Adrenal gland (tissue), 5 donors: ENCODE results near the gene P2RY8.

Source experiments
- CTCF ChIP-seq, 6 experiments: fragments of 450-650 bp in 4 of 6; fragments of 200-600 bp in 2 of 6; sonication (generic) in 1 of 6; IDR thresholded peaks; 1 replicate in 5 of 6; 2 replicates in 1 of 6; pipeline versions ENCODE4 v1.5.1 to v1.8.0; 2016 to 2021; ENCODE audit warnings: antibody characterized with exemption in 6 of 6, mild to moderate bottlenecking in 2 of 6, moderate library complexity in 1 of 6
- POLR2A ChIP-seq, 2 donors: fragments of 450-650 bp; IDR thresholded peaks; one replicate each; pipeline ENCODE4 v1.6.1; 2017; ENCODE audit warnings: antibody characterized with exemption in 2 of 2, mild to moderate bottlenecking in 2 of 2, moderate library complexity in 1 of 2
- donor health status: DM: no; HTN: no; CAD: no.

DNA sequence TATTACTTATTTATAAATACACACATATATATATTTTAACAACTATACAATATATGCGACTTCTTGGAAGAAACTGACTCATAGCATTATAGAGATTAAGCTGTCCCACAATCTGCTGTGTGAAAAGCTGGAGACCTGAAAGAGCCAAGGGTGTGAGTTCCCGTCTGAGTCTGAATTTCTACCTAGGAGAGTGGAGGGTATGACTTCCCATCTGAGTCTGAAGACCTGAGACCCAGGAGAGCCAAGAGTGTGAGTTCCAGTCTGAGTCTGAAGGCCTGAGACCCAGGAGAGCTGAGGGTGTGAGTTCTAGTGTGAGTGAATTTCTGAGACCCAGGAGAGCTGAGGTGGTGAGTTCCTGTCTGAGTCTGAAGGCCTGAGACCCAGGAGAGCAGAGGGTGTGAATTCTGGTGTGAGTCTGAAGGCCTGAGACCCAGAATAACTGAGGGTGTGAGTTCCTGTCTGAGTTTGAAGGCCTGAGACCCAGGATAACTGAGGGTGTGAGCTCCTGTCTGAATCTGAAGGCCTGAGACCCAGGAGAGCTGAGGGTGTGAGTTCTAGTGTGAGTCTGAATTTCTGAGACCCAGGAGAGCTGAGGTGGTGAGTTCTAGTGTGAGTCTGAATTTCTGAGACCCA, 8.9 kb upstream of the P2RY8 start:
- TF ChIP-seq CTCF (IDR thresholded peaks at IDR 0.05), result no peak
- TF ChIP-seq POLR2A (IDR thresholded peaks at IDR 0.05), result no peak
